WI38 (cell line): ENCODE data around the gene GRAMD2B.

Experiments
- H3K4me3 ChIP-seq: 2 replicates; pipeline ENCODE4 v1.5.1; 2011; ENCODE audit warnings: low read depth, mild to moderate bottlenecking, control low read depth, low read length
- CTCF ChIP-seq: IDR thresholded peaks from 2 replicates; pipeline ENCODE4 v1.5.1; 2012; ENCODE audit warnings: low read depth, mild to moderate bottlenecking, control low read depth, low read length

GRAMD2B gene

GRCh38 chr5:126441230-126441629 is 18.0 kb downstream of the GRAMD2B start:
- TF ChIP-seq CTCF: no peak
- no peak overlapping the region for H3K4me3 ChIP-seq

GRCh38 chr5:126443374-126443851 is 20.2 kb downstream of the GRAMD2B start:
- no peak overlapping the region for H3K4me3 ChIP-seq
- no peak for TF ChIP-seq CTCF

GRCh38 chr5:126444137-126444536 is 20.9 kb downstream of the GRAMD2B start:
- H3K4me3 ChIP-seq: no peak overlapping the region
- TF ChIP-seq CTCF: no peak

GRCh38 chr5:126445502-126446174 is 22.4 kb downstream of the GRAMD2B start:
- H3K4me3 ChIP-seq: no peak overlapping the region

GRCh38 chr5:126446498-126447224 is 23.5 kb downstream of the GRAMD2B start:
- TF ChIP-seq CTCF: no peak
- peak overlapping the region; percentile 15 for H3K4me3 ChIP-seq

More at GRCh38 chr5:126445502-126446174, 22.4 kb downstream of the GRAMD2B start:
- no peak for TF ChIP-seq CTCF

GRCh38 chr5:126448720-126449119 is 25.5 kb downstream of the GRAMD2B start:
- no peak overlapping the region for H3K4me3 ChIP-seq
- no peak for TF ChIP-seq CTCF

- TF ChIP-seq CTCF: no peak
- H3K4me3 ChIP-seq: peak overlapping the region; percentile 16
Observed at GRCh38 chr5:126449751-126450271, 26.6 kb downstream of the GRAMD2B start.
